ENCODE data around the gene PHF10. TPM values are rescaled to one million over a fixed set of nuclear protein-coding genes. Genes with fewer than 3 reads are reported as not detected.
A peak's percentile ranks its signal among the peaks of the same experiment; 100 is the strongest.

The PHF10 gene
- total RNA-seq, 1 experiment from 2014 or later: 6.3 TPM

GRCh38 chr6:169763308-169763707 is 39.0 kb upstream of the PHF10 start:
- no peak overlapping the region for H3K9ac ChIP-seq (ENCODE audit: low read length)
- no peak overlapping the region for H3K4me3 ChIP-seq (ENCODE audit: low read length)
- POLR2A ChIA-PET (ENCODE audit: unreplicated experiment): no interaction called here
- CTCF ChIA-PET: no interaction called here
- H2AFZ ChIP-seq (ENCODE audit: low read length): no peak overlapping the region
- no peaks in the 10 kb centered on the region for H3K9me2 ChIP-seq (replicated peaks; ENCODE audit: low read length)
- no peaks in the 10 kb centered on the region for H3K27me3 ChIP-seq (ENCODE audit: low read length)
- H3F3A ChIP-seq (ENCODE audit: low read length, unreplicated experiment): no peaks in the 10 kb centered on the region
- no peaks in the 10 kb centered on the region for H4K20me1 ChIP-seq (ENCODE audit: low read length)
- H3K4me1 ChIP-seq (ENCODE audit: insufficient read depth, low read length): no peaks in the 10 kb centered on the region
- DNase-seq: no peak
- H3K36me3 ChIP-seq (ENCODE audit: low read depth, low read length): peaks cover 6% of the 10 kb centered on the region
- ATAC-seq: no peak
- H3K27ac ChIP-seq (ENCODE audit: low read length): no peak overlapping the region
- H3K4me2 ChIP-seq (ENCODE audit: low read length): no peak overlapping the region
- intact Hi-C loops (cut with micrococcal nuclease): no loop called here
- no peaks in the 10 kb centered on the region for H3K79me2 ChIP-seq (ENCODE audit: low read length)
- no TSS peak for BruUV-seq (replicated peaks)
- no peaks in the 10 kb centered on the region for H3K9me3 ChIP-seq (ENCODE audit: low read length)
- TF ChIP-seq EZH2phosphoT487 (IDR thresholded peaks at IDR 0.05; ENCODE audit: borderline replicate concordance, low read length) (no peak), CTCF (conservative IDR thresholded peaks at IDR 0.05; ENCODE audit: low read depth, low read length) (no peak), EZH2 (IDR thresholded peaks at IDR 0.05; ENCODE audit: low read length, unreplicated experiment) (no peak)

- no peak overlapping the region for H3K4me3 ChIP-seq (ENCODE audit: low read length)
- H2AFZ ChIP-seq (ENCODE audit: low read length): no peak overlapping the region
- POLR2A ChIA-PET (ENCODE audit: unreplicated experiment): no interaction called here
- H4K20me1 ChIP-seq (ENCODE audit: low read length): no peaks in the 10 kb centered on the region
- H3K4me2 ChIP-seq (ENCODE audit: low read length): no peak overlapping the region
- H3K27ac ChIP-seq (ENCODE audit: low read length): no peak overlapping the region
- intact Hi-C loops (cut with micrococcal nuclease): no loop called here
- no peaks in the 10 kb centered on the region for H3K36me3 ChIP-seq (ENCODE audit: low read depth, low read length)
- no peaks in the 10 kb centered on the region for H3F3A ChIP-seq (ENCODE audit: low read length, unreplicated experiment)
- DNase-seq (no peak), ATAC-seq (no peak)
- H3K4me1 ChIP-seq (ENCODE audit: insufficient read depth, low read length): peaks cover 8% of the 10 kb centered on the region; the same call in 1 of the 2 replicates
- no peaks in the 10 kb centered on the region for H3K9me3 ChIP-seq (ENCODE audit: low read length)
- BruUV-seq (replicated peaks): no TSS peak
- H3K9me2 ChIP-seq (replicated peaks; ENCODE audit: low read length): no peaks in the 10 kb centered on the region
- H3K9ac ChIP-seq (ENCODE audit: low read length): no peak overlapping the region
- H3K79me2 ChIP-seq (ENCODE audit: low read length): peaks cover 23% of the 10 kb centered on the region
- H3K27me3 ChIP-seq (ENCODE audit: low read length): no peaks in the 10 kb centered on the region
- CTCF ChIA-PET: no interaction called here
- TF ChIP-seq EZH2phosphoT487 (IDR thresholded peaks at IDR 0.05; ENCODE audit: borderline replicate concordance, low read length) (no peak), CTCF (conservative IDR thresholded peaks at IDR 0.05; ENCODE audit: low read depth, low read length) (no peak), EZH2 (IDR thresholded peaks at IDR 0.05; ENCODE audit: low read length, unreplicated experiment) (no peak)
Observed at GRCh38 chr6:169755162-169755561, 30.9 kb upstream of the PHF10 start.

- Histone ChIP-seq H2AFZ (ENCODE audit: low read length) (peak overlapping the region; percentile 79), H3K27ac (ENCODE audit: low read length) (peak overlapping the region; percentile 70), H3K9me2 (replicated peaks; ENCODE audit: low read length) (no peaks in the 10 kb centered on the region), H3K4me2 (ENCODE audit: low read length) (peak overlapping the region; percentile 99), H3K4me1 (ENCODE audit: insufficient read depth, low read length) (peaks cover 8% of the 10 kb centered on the region; the same call in 1 of the 2 replicates), H3K4me3 (ENCODE audit: low read length) (peak overlapping the region; percentile 83), H3K36me3 (ENCODE audit: low read depth, low read length) (no peaks in the 10 kb centered on the region), H3K9me3 (ENCODE audit: low read length) (no peaks in the 10 kb centered on the region), H3F3A (ENCODE audit: low read length, unreplicated experiment) (no peaks in the 10 kb centered on the region), H3K79me2 (ENCODE audit: low read length) (peaks cover 28% of the 10 kb centered on the region), H3K27me3 (ENCODE audit: low read length) (no peaks in the 10 kb centered on the region), H4K20me1 (ENCODE audit: low read length) (no peaks in the 10 kb centered on the region), H3K9ac (ENCODE audit: low read length) (peak overlapping the region; percentile 93)
- intact Hi-C loops (cut with micrococcal nuclease): loop anchor here (5.0 kb wide), 1 partner anchor 50 kb away; the partner anchor contains the start of genes C6orf120 and WDR27
- DNase-seq: no peak
- ChIA-PET POLR2A (ENCODE audit: unreplicated experiment) (interaction anchor here (0.6 kb wide), 1 partner anchor 541 kb away, joined by 5 read pairs; no protein-coding TSS in a partner anchor), CTCF (no interaction called here)
- BruUV-seq (replicated peaks): no TSS peak
- ATAC-seq: 0 out of 2 replicates have a peak, but pooled peaks have one; percentile 6
- TF ChIP-seq EZH2phosphoT487 (IDR thresholded peaks at IDR 0.05; ENCODE audit: borderline replicate concordance, low read length) (no peak), CTCF (conservative IDR thresholded peaks at IDR 0.05; ENCODE audit: low read depth, low read length) (no peak), EZH2 (IDR thresholded peaks at IDR 0.05; ENCODE audit: low read length, unreplicated experiment) (no peak)
Observed at GRCh38 chr6:169752074-169752623, 27.8 kb upstream of the PHF10 start.

Data from PC-3 (cell line).